ENCODE data around the gene ERG.

- TF ChIP-seq CHD7 (IDR thresholded peaks at IDR 0.05; ENCODE audit: insufficient replicate concordance, low read length), result no peak
- TF ChIP-seq TEAD4 (IDR thresholded peaks at IDR 0.05; ENCODE audit: low read depth, low read length), result no peak
- TF ChIP-seq CTCF (IDR thresholded peaks at IDR 0.05; ENCODE audit: control extremely low read depth in 1 of 3, insufficient read depth in 1 of 3, low read depth in 1 of 3, low read length in 3 of 3), result no peak
- no peak for TF ChIP-seq SP1 (IDR thresholded peaks at IDR 0.05; ENCODE audit: low read depth, low read length)
- TF ChIP-seq TBP (IDR thresholded peaks at IDR 0.05; ENCODE audit: low read depth, low read length), result no peak
- TF ChIP-seq JUND (IDR thresholded peaks at IDR 0.05; ENCODE audit: low read length), result no peak
- TF ChIP-seq POLR2A (IDR thresholded peaks at IDR 0.05; ENCODE audit: control extremely low read depth in 1 of 2, low read depth in 2 of 2, low read length in 2 of 2), result no peak
- TF ChIP-seq JUN (IDR thresholded peaks at IDR 0.05; ENCODE audit: low read depth, low read length), result no peak
- TF ChIP-seq POLR2AphosphoS5 (IDR thresholded peaks at IDR 0.05; ENCODE audit: low read depth, low read length), result no peak
- TF ChIP-seq EP300 (IDR thresholded peaks at IDR 0.05; ENCODE audit: borderline replicate concordance in 1 of 2, low read depth in 2 of 2, low read length in 2 of 2), result no peak
- no peak for TF ChIP-seq CREB1 (IDR thresholded peaks at IDR 0.05)
- no peak for TF ChIP-seq YY1 (IDR thresholded peaks at IDR 0.05; ENCODE audit: low read depth, low read length)
Observed at GRCh38 chr21:38392661-38393060, 105.6 kb downstream of the ERG start.

Measured in H1 (cell line).